Measurements from ENCODE around the gene ARHGEF10L. TPM values are rescaled to one million over a fixed set of nuclear protein-coding genes. Genes with fewer than 3 reads are reported as not detected.

ARHGEF10L gene
- total RNA-seq, 1 donor from 2014 or later = not detected

- H3K9me3 Mint-ChIP-seq = no peaks in the 10 kb centered on the region
- H3K36me3 Mint-ChIP-seq (ENCODE audit: low read depth) = no peaks in the 10 kb centered on the region
- no peaks in the 10 kb centered on the region for H3K27me3 Mint-ChIP-seq (ENCODE audit: insufficient read depth)
- no peak overlapping the region for H3K4me3 Mint-ChIP-seq
- DNase-seq (ENCODE audit: low spot score) = no peak
- intact Hi-C loops (cut with micrococcal nuclease) = no loop called here
- H3K27ac Mint-ChIP-seq = no peak overlapping the region
- no peaks in the 10 kb centered on the region for H3K4me1 Mint-ChIP-seq (ENCODE audit: low read depth)
Measured at GRCh38 chr1:17572264-17572985, 32.9 kb downstream of the ARHGEF10L start.

GRCh38 chr1:17573518-17574041, 34.1 kb downstream of the ARHGEF10L start:
- DNase-seq (ENCODE audit: low spot score) = no peak
- Mint-ChIP-seq H3K27me3 (ENCODE audit: insufficient read depth) (peaks cover under 1% of the 10 kb centered on the region), H3K9me3 (no peaks in the 10 kb centered on the region)

GRCh38 chr1:17574516-17574915, 35.0 kb downstream of the ARHGEF10L start:
- Mint-ChIP-seq H3K36me3 (ENCODE audit: low read depth) (no peaks in the 10 kb centered on the region), H3K4me3 (no peak overlapping the region), H3K27ac (no peak overlapping the region), H3K27me3 (ENCODE audit: insufficient read depth) (peaks cover 2% of the 10 kb centered on the region), H3K9me3 (no peaks in the 10 kb centered on the region), H3K4me1 (ENCODE audit: low read depth) (no peaks in the 10 kb centered on the region)
- intact Hi-C loops (cut with micrococcal nuclease) = no loop called here
- no peak for DNase-seq (ENCODE audit: low spot score)

More at GRCh38 chr1:17573518-17574041, 34.1 kb downstream of the ARHGEF10L start:
- intact Hi-C loops (cut with micrococcal nuclease) = no loop called here
- Mint-ChIP-seq H3K4me3 (no peak overlapping the region), H3K4me1 (ENCODE audit: low read depth) (no peaks in the 10 kb centered on the region), H3K36me3 (ENCODE audit: low read depth) (no peaks in the 10 kb centered on the region), H3K27ac (no peak overlapping the region)

GRCh38 chr1:17575797-17576518, 36.5 kb downstream of the ARHGEF10L start:
- intact Hi-C loops (cut with micrococcal nuclease) = no loop called here
- Mint-ChIP-seq H3K9me3 (no peaks in the 10 kb centered on the region), H3K4me1 (ENCODE audit: low read depth) (no peaks in the 10 kb centered on the region), H3K27me3 (ENCODE audit: insufficient read depth) (peaks cover 2% of the 10 kb centered on the region), H3K36me3 (ENCODE audit: low read depth) (no peaks in the 10 kb centered on the region), H3K27ac (no peak overlapping the region), H3K4me3 (no peak overlapping the region)
- DNase-seq (ENCODE audit: low spot score) = no peak

GRCh38 chr1:17576519-17576853, 37.0 kb downstream of the ARHGEF10L start:
- no peak overlapping the region for H3K27ac Mint-ChIP-seq
- H3K4me1 Mint-ChIP-seq (ENCODE audit: low read depth) = no peaks in the 10 kb centered on the region
- no peak for DNase-seq (ENCODE audit: low spot score)
- H3K36me3 Mint-ChIP-seq (ENCODE audit: low read depth) = no peaks in the 10 kb centered on the region
- H3K9me3 Mint-ChIP-seq = no peaks in the 10 kb centered on the region
- intact Hi-C loops (cut with micrococcal nuclease) = no loop called here
- no peak overlapping the region for H3K4me3 Mint-ChIP-seq
- H3K27me3 Mint-ChIP-seq (ENCODE audit: insufficient read depth) = peaks cover 2% of the 10 kb centered on the region

GRCh38 chr1:17577907-17578297, 38.4 kb downstream of the ARHGEF10L start:
- no peaks in the 10 kb centered on the region for H3K4me1 Mint-ChIP-seq (ENCODE audit: low read depth)
- H3K27me3 Mint-ChIP-seq (ENCODE audit: insufficient read depth) = peaks cover 2% of the 10 kb centered on the region
- intact Hi-C loops (cut with micrococcal nuclease) = no loop called here
- H3K36me3 Mint-ChIP-seq (ENCODE audit: low read depth) = no peaks in the 10 kb centered on the region
- H3K9me3 Mint-ChIP-seq = no peaks in the 10 kb centered on the region
- H3K27ac Mint-ChIP-seq = no peak overlapping the region
- no peak overlapping the region for H3K4me3 Mint-ChIP-seq
- DNase-seq (ENCODE audit: low spot score) = no peak

GRCh38 chr1:17579951-17580939, 40.7 kb downstream of the ARHGEF10L start:
- intact Hi-C loops (cut with micrococcal nuclease) = no loop called here
- no peak overlapping the region for H3K27ac Mint-ChIP-seq
- H3K36me3 Mint-ChIP-seq (ENCODE audit: low read depth) = no peaks in the 10 kb centered on the region

GRCh38 chr1:17581389-17582123, 42.1 kb downstream of the ARHGEF10L start:
- Mint-ChIP-seq H3K4me1 (ENCODE audit: low read depth) (no peaks in the 10 kb centered on the region), H3K36me3 (ENCODE audit: low read depth) (no peaks in the 10 kb centered on the region), H3K9me3 (no peaks in the 10 kb centered on the region), H3K27ac (no peak overlapping the region), H3K27me3 (ENCODE audit: insufficient read depth) (peaks cover 2% of the 10 kb centered on the region), H3K4me3 (no peak overlapping the region)
- no peak for DNase-seq (ENCODE audit: low spot score)
- intact Hi-C loops (cut with micrococcal nuclease) = no loop called here

More at GRCh38 chr1:17579951-17580939, 40.7 kb downstream of the ARHGEF10L start:
- Mint-ChIP-seq H3K9me3 (no peaks in the 10 kb centered on the region), H3K27me3 (ENCODE audit: insufficient read depth) (peaks cover 2% of the 10 kb centered on the region), H3K4me3 (no peak overlapping the region), H3K4me1 (ENCODE audit: low read depth) (no peaks in the 10 kb centered on the region)
- DNase-seq (ENCODE audit: low spot score) = no peak

GRCh38 chr1:17582124-17582774, 42.8 kb downstream of the ARHGEF10L start:
- DNase-seq (ENCODE audit: low spot score) = no peak
- Mint-ChIP-seq H3K36me3 (ENCODE audit: low read depth) (no peaks in the 10 kb centered on the region), H3K27me3 (ENCODE audit: insufficient read depth) (peaks cover 2% of the 10 kb centered on the region), H3K4me1 (ENCODE audit: low read depth) (no peaks in the 10 kb centered on the region), H3K4me3 (no peak overlapping the region), H3K27ac (no peak overlapping the region), H3K9me3 (no peaks in the 10 kb centered on the region)
- intact Hi-C loops (cut with micrococcal nuclease) = no loop called here

- Mint-ChIP-seq H3K27me3 (ENCODE audit: insufficient read depth) (no peaks in the 10 kb centered on the region), H3K27ac (no peak overlapping the region), H3K36me3 (ENCODE audit: low read depth) (no peaks in the 10 kb centered on the region), H3K9me3 (no peaks in the 10 kb centered on the region), H3K4me1 (ENCODE audit: low read depth) (no peaks in the 10 kb centered on the region), H3K4me3 (no peak overlapping the region)
- intact Hi-C loops (cut with micrococcal nuclease) = no loop called here
- no peak for DNase-seq (ENCODE audit: low spot score)
Measured at GRCh38 chr1:17584539-17584938, 45.0 kb downstream of the ARHGEF10L start.

- no peak for DNase-seq (ENCODE audit: low spot score)
- intact Hi-C loops (cut with micrococcal nuclease) = no loop called here
- no peaks in the 10 kb centered on the region for H3K9me3 Mint-ChIP-seq
Measured at GRCh38 chr1:17585266-17585987, 45.9 kb downstream of the ARHGEF10L start.

More at GRCh38 chr1:17585266-17585987, 45.9 kb downstream of the ARHGEF10L start:
- Mint-ChIP-seq H3K4me3 (no peak overlapping the region), H3K4me1 (ENCODE audit: low read depth) (no peaks in the 10 kb centered on the region), H3K36me3 (ENCODE audit: low read depth) (no peaks in the 10 kb centered on the region), H3K27ac (no peak overlapping the region), H3K27me3 (ENCODE audit: insufficient read depth) (no peaks in the 10 kb centered on the region)

Data from activated T-helper 1 cell treated with anti-CD3 and anti-CD28 coated beads, Interleukin-12 subunit alpha, Interleukin-12 subunit beta, Interleukin-2, Interleukin-4 antibody, amounts not matched to agents 30 ng/mL and 10 ng/mL and 1 ng/mL, durations not matched to agents 14 hours and 24 hours and 36 hours (primary cell).